Vagina (tissue), 2 donors: ENCODE measurements around the gene PRKCE. TPM values are rescaled to one million over a fixed set of nuclear protein-coding genes. Genes with fewer than 3 reads are reported as not detected.

Source experiments
- DNase-seq, 2 donors: peaks; one replicate each; pipeline ENCODE4 v3.0.0-alpha.2; 2017; ENCODE audit errors: extremely low spot score in 2 of 2
- H3K27ac ChIP-seq: fragments of 200-600 bp; sonication (generic); one replicate; pipeline ENCODE4 v1.5.1; 2019
- H3K27me3 ChIP-seq: fragments of 200-600 bp; sonication (generic); one replicate; pipeline ENCODE4 v1.5.1; 2019
- H3K36me3 ChIP-seq, 2 donors: fragments of 200-600 bp; sonication (generic); one replicate each; pipeline ENCODE4 v1.5.1; 2017 to 2019
- H3K4me1 ChIP-seq: fragments of 200-600 bp; sonication (generic); one replicate; pipeline ENCODE4 v1.5.1; 2019
- H3K4me3 ChIP-seq, 2 donors: fragments of 200-600 bp; sonication (generic); 1 replicate in 1 of 2; 2 replicates in 1 of 2; pipeline ENCODE4 v1.5.1; 2016 to 2019
- H3K9me3 ChIP-seq: fragments of 200-600 bp; sonication (generic); one replicate; pipeline ENCODE4 v1.5.1; 2019
- POLR2A ChIP-seq, 2 donors: fragments of 450-650 bp; IDR thresholded peaks; one replicate each; pipeline ENCODE4 v1.6.1; 2017; ENCODE audit warnings: antibody characterized with exemption in 2 of 2, mild to moderate bottlenecking in 2 of 2, moderate library complexity in 2 of 2
- POLR2AphosphoS5 ChIP-seq, 2 donors: sonication (generic); formaldehyde crosslinking; IDR thresholded peaks; one replicate each; pipeline ENCODE4 v1.9.0; 2017; ENCODE audit warnings: antibody characterized with exemption in 2 of 2, mild to moderate bottlenecking in 2 of 2, low read depth in 1 of 2; ENCODE audit not compliant: insufficient read depth in 1 of 2
- intact Hi-C: fragments of 100-400 bp; cut with DNase I; formaldehyde crosslinking; loops from one replicate; pipeline ENCODE4 v1.15.1; 2023
- total RNA-seq: library from RNA; depleted of rRNA; stranded (reverse); fragments of >200 nt; gene quantifications from one replicate; pipeline ENCODE4 v1.2.3, GENCODE V29; 2016
- TF ChIP-seq, protein P1 (sequence below), 3 experiments: fragments of 450-650 bp in 2 of 3; fragments of 200-600 bp in 1 of 3; sonication (generic) in 1 of 3; IDR thresholded peaks; one replicate each; pipeline ENCODE4 v1.5.1; 2017 to 2019; ENCODE audit warnings: antibody characterized with exemption in 3 of 3, mild to moderate bottlenecking in 2 of 3, moderate library complexity in 2 of 3

PRKCE gene
- total RNA-seq, 1 donor from 2014 or later = 11.8 TPM

DNA sequence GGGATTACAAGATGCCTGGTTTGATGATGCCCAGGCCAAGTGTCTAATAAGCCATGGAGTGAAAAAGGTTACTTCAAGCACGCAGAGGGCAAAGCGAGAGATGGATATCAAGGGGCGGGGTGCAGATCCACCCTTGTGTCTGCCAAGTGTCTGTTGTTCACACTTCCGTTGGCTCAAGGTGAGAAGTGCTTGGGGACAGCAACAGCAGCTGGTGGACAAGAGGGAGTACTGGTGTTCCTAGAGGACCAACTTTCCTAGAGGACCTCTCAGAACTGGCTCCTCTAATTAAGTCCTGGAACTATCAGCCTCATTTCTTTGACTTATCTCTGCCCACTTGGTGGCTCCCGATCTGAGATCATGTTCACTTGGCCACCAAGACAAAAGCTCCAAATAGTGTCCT is 299.1 kb downstream of the PRKCE start:
- peak in 1 of 2 donors; percentile 69 for DNase-seq
- intact Hi-C loops = no loop called here
- Histone ChIP-seq H3K9me3 (no peaks in the 10 kb centered on the region), H3K4me3 (no peak overlapping the region), H3K4me1 (no peaks in the 10 kb centered on the region), H3K27me3 (no peaks in the 10 kb centered on the region), H3K36me3 (no peaks in the 10 kb centered on the region), H3K27ac (no peak overlapping the region)
- TF ChIP-seq, protein P1, sequence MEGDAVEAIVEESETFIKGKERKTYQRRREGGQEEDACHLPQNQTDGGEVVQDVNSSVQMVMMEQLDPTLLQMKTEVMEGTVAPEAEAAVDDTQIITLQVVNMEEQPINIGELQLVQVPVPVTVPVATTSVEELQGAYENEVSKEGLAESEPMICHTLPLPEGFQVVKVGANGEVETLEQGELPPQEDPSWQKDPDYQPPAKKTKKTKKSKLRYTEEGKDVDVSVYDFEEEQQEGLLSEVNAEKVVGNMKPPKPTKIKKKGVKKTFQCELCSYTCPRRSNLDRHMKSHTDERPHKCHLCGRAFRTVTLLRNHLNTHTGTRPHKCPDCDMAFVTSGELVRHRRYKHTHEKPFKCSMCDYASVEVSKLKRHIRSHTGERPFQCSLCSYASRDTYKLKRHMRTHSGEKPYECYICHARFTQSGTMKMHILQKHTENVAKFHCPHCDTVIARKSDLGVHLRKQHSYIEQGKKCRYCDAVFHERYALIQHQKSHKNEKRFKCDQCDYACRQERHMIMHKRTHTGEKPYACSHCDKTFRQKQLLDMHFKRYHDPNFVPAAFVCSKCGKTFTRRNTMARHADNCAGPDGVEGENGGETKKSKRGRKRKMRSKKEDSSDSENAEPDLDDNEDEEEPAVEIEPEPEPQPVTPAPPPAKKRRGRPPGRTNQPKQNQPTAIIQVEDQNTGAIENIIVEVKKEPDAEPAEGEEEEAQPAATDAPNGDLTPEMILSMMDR (IDR thresholded peaks at IDR 0.05) = no peak
- TF ChIP-seq POLR2AphosphoS5 (IDR thresholded peaks at IDR 0.05; ENCODE audit: insufficient read depth in 1 of 2, low read depth in 1 of 2) (no peak), POLR2A (IDR thresholded peaks at IDR 0.05) (no peak)

GRCh38 chr2:45951025-45951727 is 299.7 kb downstream of the PRKCE start:
- Histone ChIP-seq H3K27me3 (no peaks in the 10 kb centered on the region), H3K4me1 (no peaks in the 10 kb centered on the region), H3K27ac (no peak overlapping the region), H3K36me3 (no peaks in the 10 kb centered on the region), H3K9me3 (no peaks in the 10 kb centered on the region), H3K4me3 (no peak overlapping the region)
- intact Hi-C loops = no loop called here
- TF ChIP-seq, protein P1 (IDR thresholded peaks at IDR 0.05) = no peak
- TF ChIP-seq POLR2A (IDR thresholded peaks at IDR 0.05) (no peak), POLR2AphosphoS5 (IDR thresholded peaks at IDR 0.05; ENCODE audit: insufficient read depth in 1 of 2, low read depth in 1 of 2) (no peak)
- peak in 1 of 2 donors; percentile 60 for DNase-seq

GRCh38 chr2:45952591-45952990 is 301.1 kb downstream of the PRKCE start:
- DNase-seq = no peak

GRCh38 chr2:45953376-45954027 is 302.0 kb downstream of the PRKCE start:
- Histone ChIP-seq H3K9me3 (no peaks in the 10 kb centered on the region), H3K36me3 (no peaks in the 10 kb centered on the region), H3K4me3 (no peak overlapping the region), H3K4me1 (no peaks in the 10 kb centered on the region), H3K27ac (no peak overlapping the region), H3K27me3 (no peaks in the 10 kb centered on the region)
- TF ChIP-seq, protein P1 (IDR thresholded peaks at IDR 0.05) = no peak
- TF ChIP-seq POLR2AphosphoS5 (IDR thresholded peaks at IDR 0.05; ENCODE audit: insufficient read depth in 1 of 2, low read depth in 1 of 2) (no peak), POLR2A (IDR thresholded peaks at IDR 0.05) (no peak)
- intact Hi-C loops = no loop called here
- DNase-seq = peak in 1 of 2 donors; percentile 64

More at GRCh38 chr2:45952591-45952990, 301.1 kb downstream of the PRKCE start:
- Histone ChIP-seq H3K27ac (no peak overlapping the region), H3K9me3 (no peaks in the 10 kb centered on the region), H3K4me3 (no peak overlapping the region), H3K4me1 (no peaks in the 10 kb centered on the region), H3K36me3 (no peaks in the 10 kb centered on the region), H3K27me3 (no peaks in the 10 kb centered on the region)
- intact Hi-C loops = no loop called here
- TF ChIP-seq POLR2AphosphoS5 (IDR thresholded peaks at IDR 0.05; ENCODE audit: insufficient read depth in 1 of 2, low read depth in 1 of 2) (no peak), POLR2A (IDR thresholded peaks at IDR 0.05) (no peak)
- TF ChIP-seq, protein P1 (IDR thresholded peaks at IDR 0.05) = no peak
